ENCODE results near the gene DIAPH1.

Gene DIAPH1

GRCh38 chr5:141637123-141637766, 18.4 kb upstream of the DIAPH1 start:
- Mint-ChIP-seq H3K27ac (ENCODE audit: low read depth) (peak overlapping the region; percentile 61), H3K36me3 (ENCODE audit: insufficient read depth) (peaks cover 14% of the 10 kb centered on the region), H3K4me3 (peak overlapping the region; percentile 84), H3K27me3 (no peaks in the 10 kb centered on the region), H3K4me1 (peaks cover 48% of the 10 kb centered on the region), H3K9me3 (no peaks in the 10 kb centered on the region)
- peak; percentile 65 for ATAC-seq (replicated peaks; ENCODE audit: extremely low read depth, poor library complexity, severe bottlenecking)
- DNase-seq (ENCODE audit: low spot score in 2 of 2): no peak

GRCh38 chr5:141636413-141637122, 17.8 kb upstream of the DIAPH1 start, which contains the start of the genes HDAC3 and RELL2:
Gene HDAC3 (minus strand): TSS chr5:141636849. CDS start chr5:141636790, 59 bp downstream.
Gene RELL2 (plus strand): TSS chr5:141636997. CDS start chr5:141638226, 1,229 bp downstream.
- Mint-ChIP-seq H3K36me3 (ENCODE audit: insufficient read depth) (peaks cover 11% of the 10 kb centered on the region), H3K9me3 (no peaks in the 10 kb centered on the region), H3K27me3 (no peaks in the 10 kb centered on the region), H3K4me1 (peaks cover 42% of the 10 kb centered on the region), H3K4me3 (peak within 1 kb of the TSS; percentile 84), H3K27ac (ENCODE audit: low read depth) (peak within 1 kb of the TSS; percentile 88)
- DNase-seq (ENCODE audit: low spot score in 2 of 2) (peak; percentile 90 to 97), ATAC-seq (replicated peaks; ENCODE audit: extremely low read depth, poor library complexity, severe bottlenecking) (peak; percentile 82)

GRCh38 chr5:141636106-141636412, 17.3 kb upstream of the DIAPH1 start:
- peaks cover 8% of the 10 kb centered on the region for H3K36me3 Mint-ChIP-seq (ENCODE audit: insufficient read depth)
- H3K4me1 Mint-ChIP-seq: peaks cover 37% of the 10 kb centered on the region
- H3K27ac Mint-ChIP-seq (ENCODE audit: low read depth): peak overlapping the region; percentile 88
- ATAC-seq (replicated peaks; ENCODE audit: extremely low read depth, poor library complexity, severe bottlenecking) (no peak), DNase-seq (ENCODE audit: low spot score in 2 of 2) (no peak)
- no peaks in the 10 kb centered on the region for H3K9me3 Mint-ChIP-seq
- peak overlapping the region; percentile 84 for H3K4me3 Mint-ChIP-seq
- H3K27me3 Mint-ChIP-seq: no peaks in the 10 kb centered on the region

GRCh38 chr5:141635646-141636045, 16.8 kb upstream of the DIAPH1 start:
- peak overlapping the region; percentile 88 for H3K27ac Mint-ChIP-seq (ENCODE audit: low read depth)
- DNase-seq (ENCODE audit: low spot score in 2 of 2) (no peak), ATAC-seq (replicated peaks; ENCODE audit: extremely low read depth, poor library complexity, severe bottlenecking) (no peak)
- no peaks in the 10 kb centered on the region for H3K27me3 Mint-ChIP-seq
- H3K4me3 Mint-ChIP-seq: peak overlapping the region; percentile 84
- peaks cover 33% of the 10 kb centered on the region for H3K4me1 Mint-ChIP-seq
- H3K36me3 Mint-ChIP-seq (ENCODE audit: insufficient read depth): peaks cover 8% of the 10 kb centered on the region
- H3K9me3 Mint-ChIP-seq: no peaks in the 10 kb centered on the region

- Mint-ChIP-seq H3K4me1 (peaks cover 33% of the 10 kb centered on the region), H3K9me3 (no peaks in the 10 kb centered on the region), H3K27ac (ENCODE audit: low read depth) (peak overlapping the region; percentile 88)
Measured at GRCh38 chr5:141634720-141635119, 15.9 kb upstream of the DIAPH1 start.

GRCh38 chr5:141633871-141634561, 15.2 kb upstream of the DIAPH1 start:
- no peak for ATAC-seq (replicated peaks; ENCODE audit: extremely low read depth, poor library complexity, severe bottlenecking)
- no peak for DNase-seq (ENCODE audit: low spot score in 2 of 2)
- H3K27ac Mint-ChIP-seq (ENCODE audit: low read depth): no peak overlapping the region
- H3K4me3 Mint-ChIP-seq: no peak overlapping the region
- peaks cover 33% of the 10 kb centered on the region for H3K4me1 Mint-ChIP-seq
- peaks cover 10% of the 10 kb centered on the region for H3K36me3 Mint-ChIP-seq (ENCODE audit: insufficient read depth)
- H3K27me3 Mint-ChIP-seq: no peaks in the 10 kb centered on the region
- H3K9me3 Mint-ChIP-seq: no peaks in the 10 kb centered on the region

More at GRCh38 chr5:141634720-141635119, 15.9 kb upstream of the DIAPH1 start:
- peaks cover 8% of the 10 kb centered on the region for H3K36me3 Mint-ChIP-seq (ENCODE audit: insufficient read depth)
- DNase-seq (ENCODE audit: low spot score in 2 of 2) (no peak), ATAC-seq (replicated peaks; ENCODE audit: extremely low read depth, poor library complexity, severe bottlenecking) (no peak)
- no peaks in the 10 kb centered on the region for H3K27me3 Mint-ChIP-seq
- peak overlapping the region; percentile 84 for H3K4me3 Mint-ChIP-seq

- Mint-ChIP-seq H3K27me3 (no peaks in the 10 kb centered on the region), H3K4me1 (peaks cover 27% of the 10 kb centered on the region), H3K27ac (ENCODE audit: low read depth) (no peak overlapping the region), H3K36me3 (ENCODE audit: insufficient read depth) (peaks cover 17% of the 10 kb centered on the region), H3K4me3 (no peak overlapping the region), H3K9me3 (no peaks in the 10 kb centered on the region)
- ATAC-seq (replicated peaks; ENCODE audit: extremely low read depth, poor library complexity, severe bottlenecking) (no peak), DNase-seq (ENCODE audit: low spot score in 2 of 2) (no peak)
Measured at GRCh38 chr5:141632650-141633049, 13.8 kb upstream of the DIAPH1 start.

- Mint-ChIP-seq H3K27ac (ENCODE audit: low read depth) (no peak overlapping the region), H3K4me1 (peaks cover 17% of the 10 kb centered on the region)
- no peak for ATAC-seq (replicated peaks; ENCODE audit: extremely low read depth, poor library complexity, severe bottlenecking)
Measured at GRCh38 chr5:141630570-141631140, 11.9 kb upstream of the DIAPH1 start.

GRCh38 chr5:141628175-141628788, 9.5 kb upstream of the DIAPH1 start:
- H3K27ac Mint-ChIP-seq (ENCODE audit: low read depth): peak overlapping the region; percentile 11
- no peak overlapping the region for H3K4me3 Mint-ChIP-seq
- DNase-seq (ENCODE audit: low spot score in 2 of 2) (no peak), ATAC-seq (replicated peaks; ENCODE audit: extremely low read depth, poor library complexity, severe bottlenecking) (no peak)
- H3K27me3 Mint-ChIP-seq: no peaks in the 10 kb centered on the region
- H3K4me1 Mint-ChIP-seq: no peaks in the 10 kb centered on the region
- no peaks in the 10 kb centered on the region for H3K9me3 Mint-ChIP-seq
- H3K36me3 Mint-ChIP-seq (ENCODE audit: insufficient read depth): peaks cover 44% of the 10 kb centered on the region

More at GRCh38 chr5:141630570-141631140, 11.9 kb upstream of the DIAPH1 start:
- no peaks in the 10 kb centered on the region for H3K9me3 Mint-ChIP-seq
- H3K36me3 Mint-ChIP-seq (ENCODE audit: insufficient read depth): peaks cover 28% of the 10 kb centered on the region
- H3K27me3 Mint-ChIP-seq: no peaks in the 10 kb centered on the region
- DNase-seq (ENCODE audit: low spot score in 2 of 2): no peak
- H3K4me3 Mint-ChIP-seq: no peak overlapping the region

GRCh38 chr5:141623611-141624010, 4.8 kb upstream of the DIAPH1 start:
- peak overlapping the region; percentile 75 for H3K27ac Mint-ChIP-seq (ENCODE audit: low read depth)
- H3K4me3 Mint-ChIP-seq: no peak overlapping the region
- DNase-seq (ENCODE audit: low spot score in 2 of 2) (no peak), ATAC-seq (replicated peaks; ENCODE audit: extremely low read depth, poor library complexity, severe bottlenecking) (no peak)
- peaks cover 54% of the 10 kb centered on the region for H3K36me3 Mint-ChIP-seq (ENCODE audit: insufficient read depth)
- no peaks in the 10 kb centered on the region for H3K27me3 Mint-ChIP-seq
- no peaks in the 10 kb centered on the region for H3K9me3 Mint-ChIP-seq
- H3K4me1 Mint-ChIP-seq: no peaks in the 10 kb centered on the region

GRCh38 chr5:141623186-141623585, 4.4 kb upstream of the DIAPH1 start:
- Mint-ChIP-seq H3K9me3 (no peaks in the 10 kb centered on the region), H3K4me1 (no peaks in the 10 kb centered on the region), H3K4me3 (no peak overlapping the region), H3K27me3 (no peaks in the 10 kb centered on the region), H3K36me3 (ENCODE audit: insufficient read depth) (peaks cover 52% of the 10 kb centered on the region), H3K27ac (ENCODE audit: low read depth) (peak overlapping the region; percentile 75)
- no peak for ATAC-seq (replicated peaks; ENCODE audit: extremely low read depth, poor library complexity, severe bottlenecking)
- no peak for DNase-seq (ENCODE audit: low spot score in 2 of 2)
